Transverse colon (tissue), 4 donors: ENCODE data around the gene KCNK5. TPM values are rescaled to one million over a fixed set of nuclear protein-coding genes. Genes with fewer than 3 reads are reported as not detected.

ENCODE experiments used
- DNase-seq: peaks from one replicate; pipeline ENCODE4 v3.0.0-alpha.2; 2019
- H3K27ac ChIP-seq, 4 donors: fragments of 200-600 bp; sonication (generic); 2 replicates each; pipeline ENCODE4 v1.5.1; 2016 to 2018; ENCODE audit warnings: inconsistent platforms in 4 of 4
- H3K27me3 ChIP-seq: fragments of 200-600 bp; sonication (generic); 2 replicates; pipeline ENCODE4 v1.5.1; 2017; ENCODE audit warnings: inconsistent platforms
- H3K36me3 ChIP-seq, 4 donors: fragments of 200-600 bp; sonication (generic); 2 replicates each; pipeline ENCODE4 v1.5.1; 2017 to 2019; ENCODE audit warnings: inconsistent platforms in 4 of 4
- H3K4me1 ChIP-seq, 4 donors: fragments of 200-600 bp; sonication (generic); 2 replicates each; pipeline ENCODE4 v1.5.1; 2017 to 2020; ENCODE audit warnings: inconsistent platforms in 4 of 4
- H3K4me3 ChIP-seq, 4 donors: fragments of 200-600 bp; sonication (generic); 1 replicate in 1 of 4; 2 replicates in 3 of 4; pipeline versions ENCODE4 v1.5.1 to v1.6.1; 2017 to 2019; ENCODE audit warnings: inconsistent platforms in 4 of 4
- H3K9me3 ChIP-seq, 2 donors: fragments of 200-600 bp; sonication (generic); 2 replicates each; pipeline ENCODE4 v1.5.1; 2017 to 2019; ENCODE audit warnings: inconsistent platforms in 2 of 2
- CTCF ChIP-seq, 5 experiments: fragments of 200-600 bp in 3 of 5; fragments of 450-650 bp in 2 of 5; sonication (generic) in 3 of 5; IDR thresholded peaks; 1 replicate in 2 of 5; 2 replicates in 3 of 5; pipeline ENCODE4 v1.5.1; 2016 to 2017; ENCODE audit warnings: antibody characterized with exemption in 5 of 5, inconsistent platforms in 3 of 5, mild to moderate bottlenecking in 2 of 5, moderate library complexity in 1 of 5
- EP300 ChIP-seq: sonication (generic); formaldehyde crosslinking; IDR thresholded peaks from one replicate; pipeline ENCODE4 v1.6.1; 2017; ENCODE audit warnings: antibody characterized with exemption, low read depth
- POLR2A ChIP-seq: fragments of 450-650 bp; IDR thresholded peaks from one replicate; pipeline ENCODE4 v1.6.1; 2016; ENCODE audit warnings: antibody characterized with exemption, mild to moderate bottlenecking, moderate library complexity
- POLR2AphosphoS5 ChIP-seq, 3 donors: sonication (generic); formaldehyde crosslinking; IDR thresholded peaks; one replicate each; pipeline ENCODE4 v1.6.1; 2016; ENCODE audit warnings: antibody characterized with exemption in 3 of 3
- WGBS, 2 donors: methylation state at CpG; one replicate each; pipeline ENCODE4 v1.1.5; 2018; ENCODE audit warnings: low coverage in 1 of 2; 5-methylcytosine and 5-hydroxymethylcytosine counted together
- in situ Hi-C, 4 donors: fragments of 200-750 bp; cut with MboI; loops; one replicate each; pipeline versions ENCODE4 v1.15.0 to v1.15.1; 2017; ENCODE audit warnings: low sequenced_read_pairs in 3 of 4, low pct_ligation_motif_present in 1 of 4, low pct_unique_long_range_greater_than_20kb in 1 of 4
- intact Hi-C: fragments of 100-400 bp; cut with DNase I; formaldehyde crosslinking; loops from one replicate; pipeline ENCODE4 v1.15.1; 2023; ENCODE audit warnings: low total_unique reads
- total RNA-seq, 4 donors: library from RNA; depleted of rRNA; stranded (reverse); fragments of >200 nt; gene quantifications; one replicate each; pipeline ENCODE4 v1.1.0, GENCODE V29; 2016

Gene KCNK5, protein sequence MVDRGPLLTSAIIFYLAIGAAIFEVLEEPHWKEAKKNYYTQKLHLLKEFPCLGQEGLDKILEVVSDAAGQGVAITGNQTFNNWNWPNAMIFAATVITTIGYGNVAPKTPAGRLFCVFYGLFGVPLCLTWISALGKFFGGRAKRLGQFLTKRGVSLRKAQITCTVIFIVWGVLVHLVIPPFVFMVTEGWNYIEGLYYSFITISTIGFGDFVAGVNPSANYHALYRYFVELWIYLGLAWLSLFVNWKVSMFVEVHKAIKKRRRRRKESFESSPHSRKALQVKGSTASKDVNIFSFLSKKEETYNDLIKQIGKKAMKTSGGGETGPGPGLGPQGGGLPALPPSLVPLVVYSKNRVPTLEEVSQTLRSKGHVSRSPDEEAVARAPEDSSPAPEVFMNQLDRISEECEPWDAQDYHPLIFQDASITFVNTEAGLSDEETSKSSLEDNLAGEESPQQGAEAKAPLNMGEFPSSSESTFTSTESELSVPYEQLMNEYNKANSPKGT
- 10 to 100 TPM in 3 of 4 donors, 1 to 10 TPM in 1; 9.6 to 86.0 (median 64.5) TPM for total RNA-seq

- Histone ChIP-seq H3K36me3 (no peaks in the 10 kb centered on the region), H3K27ac (peak within 1 kb of the TSS; percentile 67 to 76 (median 72)), H3K27me3 (peaks cover 12% of the 10 kb centered on the region), H3K4me3 (peak within 1 kb of the TSS; percentile 16 to 75 (median 40)), H3K9me3 (no peaks in the 10 kb centered on the region), H3K4me1 (peaks cover 8 to 74% (median 45%) of the 10 kb centered on the region in 4 donors)
- intact Hi-C loops: no loop called here
- peak; percentile 90 for DNase-seq
- 4% methylated on average over 63 of the region's 73 CpGs; no CpG with 5 or more reads in 1 of the 2 donors for WGBS, 2 donors
- in situ Hi-C loops: no loop called here
- TF ChIP-seq CTCF (IDR thresholded peaks at IDR 0.05) (peak; percentile 66 to 96 (median 74)), POLR2AphosphoS5 (IDR thresholded peaks at IDR 0.05) (peak; percentile 76 to 95 (median 94)), POLR2A (peak; percentile 85), EP300 (no peak)
Measured at GRCh38 chr6:39228992-39229767, at the start of gene KCNK5. TSS of gene KCNK5 (minus strand) at chr6:39229475. CDS start at chr6:39229111, 364 bp downstream.

DNA sequence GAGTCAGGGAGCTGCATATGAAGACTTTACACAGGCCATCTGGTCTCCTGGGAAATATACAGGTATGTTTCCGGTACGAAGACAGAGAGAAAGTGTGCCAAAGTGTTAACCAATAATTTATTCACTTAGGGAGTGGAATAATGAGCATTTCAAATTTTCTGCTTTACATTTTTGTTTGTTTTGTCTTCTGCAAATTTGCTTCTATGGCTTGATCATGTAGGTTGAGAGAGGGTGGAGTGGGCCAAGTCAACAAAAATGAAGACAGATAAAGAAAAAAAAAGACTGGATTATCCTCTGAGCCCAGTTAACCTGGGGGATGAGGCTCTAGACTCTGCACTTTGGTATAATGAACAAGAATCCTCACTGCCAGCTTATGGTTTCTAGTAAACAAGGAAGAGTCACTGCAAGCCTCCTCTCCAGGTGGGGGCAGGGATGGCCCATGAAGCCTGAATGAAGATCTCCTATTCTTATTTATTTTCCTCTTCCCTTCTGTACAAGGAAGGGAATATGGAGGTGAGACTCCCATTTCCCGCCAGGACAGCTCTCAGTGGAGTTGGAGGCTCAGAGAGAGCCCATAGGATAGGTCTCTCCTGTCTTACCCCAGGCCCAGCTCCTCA, 47.2 kb upstream of the KCNK5 start:
- intact Hi-C loops (no loop called here), in situ Hi-C loops (no loop called here)
- H3K27ac ChIP-seq: peak overlapping the region; percentile 48 to 74 (median 66)
- DNase-seq: peak; percentile 30
- 54 to 82% methylated on average over 3 of the region's 3 CpGs for WGBS, 2 donors
- H3K4me1 ChIP-seq: peaks cover 12 to 32% (median 23%) of the 10 kb centered on the region in 4 donors
- no peaks in the 10 kb centered on the region for H3K36me3 ChIP-seq
- no peak overlapping the region for H3K4me3 ChIP-seq
- no peaks in the 10 kb centered on the region for H3K9me3 ChIP-seq
- TF ChIP-seq POLR2AphosphoS5 (IDR thresholded peaks at IDR 0.05): no peak
- no peak for TF ChIP-seq CTCF (IDR thresholded peaks at IDR 0.05)
- no peaks in the 10 kb centered on the region for H3K27me3 ChIP-seq

- intact Hi-C loops: no loop called here
Measured at GRCh38 chr6:39274903-39275302, 45.6 kb upstream of the KCNK5 start.

More at GRCh38 chr6:39274903-39275302, 45.6 kb upstream of the KCNK5 start:
- H3K9me3 ChIP-seq: no peaks in the 10 kb centered on the region
- TF ChIP-seq CTCF (IDR thresholded peaks at IDR 0.05) (no peak), EP300 (no peak), POLR2A (no peak), POLR2AphosphoS5 (IDR thresholded peaks at IDR 0.05) (no peak)
- no peak for DNase-seq
- H3K4me3 ChIP-seq: no peak overlapping the region
- no peaks in the 10 kb centered on the region for H3K27me3 ChIP-seq
- H3K36me3 ChIP-seq: no peaks in the 10 kb centered on the region
- WGBS, 2 donors: 80 to 84% methylated on average over 2 to 3 of the region's 3 CpGs
- H3K27ac ChIP-seq: no peak overlapping the region
- peaks cover 4 to 17% (median 10%) of the 10 kb centered on the region in 4 donors for H3K4me1 ChIP-seq
- in situ Hi-C loops: no loop called here
